Caco-2 (cell line): ENCODE results near the gene RNASEH2A. TPM values are rescaled to one million over a fixed set of nuclear protein-coding genes. Genes with fewer than 3 reads are reported as not detected.
A peak's percentile ranks its signal among the peaks of the same experiment; 100 is the strongest.

Experiments
- BruUV-seq: library from RNA; stranded (reverse); fragments of 400-500 nt; replicated peaks from 2 replicates; lab custom pipeline; 2021; lab: Mats Ljungman, UMichigan
- CTCF ChIA-PET: fragments of 300-600 bp; sonication (Branson Sonifier 250); formaldehyde crosslinking; loops from one replicate; lab custom pipeline; 2022; ENCODE audit warnings: antibody characterized with exemption; lab: Charles Lee
- POLR2A ChIA-PET: fragments of 300-600 bp; sonication (Branson Sonifier 250); formaldehyde crosslinking; loops from one replicate; lab custom pipeline; 2022; ENCODE audit warnings: antibody characterized with exemption; lab: Charles Lee
- DNase-seq, 2 experiments: peaks; one replicate each; pipeline versions ENCODE4 v3.0.0 to v3.0.0-alpha.2; 2020 to 2022
- H3K27me3 ChIP-seq: replicated peaks from 2 replicates; pipeline ENCODE4 v1.6.0; 2011; ENCODE audit warnings: low read length; ENCODE audit not compliant: control insufficient read depth, insufficient read depth
- H3K36me3 ChIP-seq: 2 replicates; pipeline ENCODE4 v1.5.1; 2011; ENCODE audit warnings: low read length; ENCODE audit not compliant: control insufficient read depth, insufficient read depth
- H3K4me1 ChIP-seq: fragments of 250-450 bp; sonication (Bioruptor Pico); 2 replicates; pipeline ENCODE4 v1.5.1; 2020; ENCODE audit warnings: mild to moderate bottlenecking
- H3K4me3 ChIP-seq: 2 replicates; pipeline ENCODE4 v1.5.1; 2011; ENCODE audit warnings: low read depth, mild to moderate bottlenecking, control low read depth, low read length
- H3K9me3 ChIP-seq: fragments of 250-450 bp; sonication (Bioruptor Pico); 2 replicates; pipeline ENCODE4 v1.5.1; 2020; ENCODE audit warnings: mild to moderate bottlenecking, moderate library complexity
- H3K27ac Mint-ChIP-seq: one replicate; pipeline ENCODE4 v1.8.0; 2022; ENCODE audit warnings: mixed read lengths; ENCODE audit not compliant: unreplicated experiment
- H3K27me3 Mint-ChIP-seq: one replicate; pipeline ENCODE4 v1.8.0; 2022; ENCODE audit warnings: mixed read lengths; ENCODE audit not compliant: insufficient read depth, unreplicated experiment
- H3K36me3 Mint-ChIP-seq: one replicate; pipeline ENCODE4 v1.8.0; 2022; ENCODE audit warnings: mild to moderate bottlenecking, mixed read lengths; ENCODE audit not compliant: insufficient read depth, unreplicated experiment
- H3K4me1 Mint-ChIP-seq: one replicate; pipeline ENCODE4 v1.8.0; 2022; ENCODE audit warnings: low read depth, mixed read lengths; ENCODE audit not compliant: unreplicated experiment
- H3K4me3 Mint-ChIP-seq: one replicate; pipeline ENCODE4 v1.8.0; 2022; ENCODE audit warnings: mild to moderate bottlenecking, moderate library complexity, mixed read lengths; ENCODE audit not compliant: unreplicated experiment
- H3K9me3 Mint-ChIP-seq: one replicate; pipeline ENCODE4 v1.8.0; 2022; ENCODE audit warnings: mixed read lengths; ENCODE audit not compliant: unreplicated experiment
- intact Hi-C: fragments of 100-400 bp; cut with micrococcal nuclease; formaldehyde crosslinking; loops from one replicate; pipeline ENCODE4 v1.10.0; 2022; ENCODE audit not compliant: unreplicated experiment
- total RNA-seq: library from RNA; stranded (reverse); gene quantifications from 2 replicates; pipeline ENCODE4 v1.2.3, GENCODE V29; 2022
- TF ChIP-seq, protein P1 (sequence below), 2 experiments: fragments of 200-600 bp in 1 of 2; IDR thresholded peaks; 1 replicate in 1 of 2; 2 replicates in 1 of 2; pipeline versions ENCODE4 v1.5.1 to v1.8.0; 2011 to 2022; ENCODE audit warnings: antibody characterized with exemption in 1 of 2, control low read depth in 1 of 2, inconsistent platforms in 1 of 2, low read depth in 1 of 2, low read length in 1 of 2, mild to moderate bottlenecking in 1 of 2, moderate library complexity in 1 of 2; ENCODE audit not compliant: insufficient read depth in 1 of 2, severe bottlenecking in 1 of 2, unreplicated experiment in 1 of 2

The RNASEH2A gene
- total RNA-seq, 1 experiment from 2014 or later, result 37.6 TPM

DNA sequence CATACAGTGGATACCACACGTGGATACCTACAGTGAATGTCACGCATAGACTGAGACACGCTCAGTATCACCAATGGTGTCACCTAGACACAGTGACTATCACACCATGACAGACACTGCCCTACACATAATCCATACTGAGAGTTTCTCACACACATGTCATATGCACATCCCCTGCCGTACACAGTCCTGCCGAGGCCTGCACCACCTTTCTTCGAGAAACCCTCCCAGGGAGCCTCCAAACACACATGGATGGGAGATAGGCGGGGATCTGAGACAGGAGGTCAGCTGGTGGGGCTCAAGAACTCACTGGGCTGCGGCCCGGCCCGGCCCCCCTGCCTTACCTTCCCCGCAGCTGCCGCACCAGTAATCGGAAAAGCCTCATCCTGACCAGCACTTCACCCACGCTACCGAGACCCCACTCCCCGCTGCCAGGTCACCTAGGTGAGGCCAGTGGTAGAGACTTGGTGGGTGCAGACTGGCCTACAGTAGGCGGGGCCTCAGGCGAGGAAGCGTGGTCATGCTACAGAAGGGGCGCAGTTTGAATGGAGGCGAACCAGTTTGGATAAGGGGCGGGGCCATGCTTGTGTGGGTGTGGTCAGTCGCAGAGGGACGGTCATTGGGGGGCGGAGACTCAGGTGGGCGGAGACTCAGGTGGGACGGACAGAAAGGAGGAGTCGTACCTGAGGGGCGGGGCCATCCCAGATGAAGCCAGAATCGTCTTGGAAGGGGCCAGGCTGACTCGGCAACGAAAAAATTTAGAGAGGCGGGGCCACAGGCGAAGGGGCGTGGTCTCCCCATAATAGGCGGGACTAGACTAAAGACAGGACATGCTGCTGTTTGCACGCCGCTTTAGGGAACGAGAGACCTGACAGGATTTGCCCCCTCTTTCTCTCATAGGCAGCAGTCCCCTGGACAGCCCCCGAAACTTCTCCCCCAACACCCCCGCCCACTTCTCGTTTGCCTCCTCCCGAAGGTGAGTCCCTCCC is 34.0 kb downstream of the RNASEH2A start:
- peaks cover 8% of the 10 kb centered on the region for H3K4me1 Mint-ChIP-seq
- H3K27ac Mint-ChIP-seq, result no peak overlapping the region
- ChIA-PET POLR2A (no interaction called here), CTCF (no interaction called here)
- Histone ChIP-seq H3K4me3 (no peak overlapping the region), H3K36me3 (no peaks in the 10 kb centered on the region), H3K27me3 (no peaks in the 10 kb centered on the region), H3K9me3 (no peaks in the 10 kb centered on the region), H3K4me1 (peaks cover 6% of the 10 kb centered on the region; the same call in 1 of the 2 replicates)
- H3K27me3 Mint-ChIP-seq, result peaks cover 15% of the 10 kb centered on the region
- TF ChIP-seq, protein P1, sequence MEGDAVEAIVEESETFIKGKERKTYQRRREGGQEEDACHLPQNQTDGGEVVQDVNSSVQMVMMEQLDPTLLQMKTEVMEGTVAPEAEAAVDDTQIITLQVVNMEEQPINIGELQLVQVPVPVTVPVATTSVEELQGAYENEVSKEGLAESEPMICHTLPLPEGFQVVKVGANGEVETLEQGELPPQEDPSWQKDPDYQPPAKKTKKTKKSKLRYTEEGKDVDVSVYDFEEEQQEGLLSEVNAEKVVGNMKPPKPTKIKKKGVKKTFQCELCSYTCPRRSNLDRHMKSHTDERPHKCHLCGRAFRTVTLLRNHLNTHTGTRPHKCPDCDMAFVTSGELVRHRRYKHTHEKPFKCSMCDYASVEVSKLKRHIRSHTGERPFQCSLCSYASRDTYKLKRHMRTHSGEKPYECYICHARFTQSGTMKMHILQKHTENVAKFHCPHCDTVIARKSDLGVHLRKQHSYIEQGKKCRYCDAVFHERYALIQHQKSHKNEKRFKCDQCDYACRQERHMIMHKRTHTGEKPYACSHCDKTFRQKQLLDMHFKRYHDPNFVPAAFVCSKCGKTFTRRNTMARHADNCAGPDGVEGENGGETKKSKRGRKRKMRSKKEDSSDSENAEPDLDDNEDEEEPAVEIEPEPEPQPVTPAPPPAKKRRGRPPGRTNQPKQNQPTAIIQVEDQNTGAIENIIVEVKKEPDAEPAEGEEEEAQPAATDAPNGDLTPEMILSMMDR (IDR thresholded peaks at IDR 0.05; ENCODE audit: insufficient read depth in 1 of 2, low read depth in 1 of 2, low read length in 1 of 2, severe bottlenecking in 1 of 2, unreplicated experiment in 1 of 2), result no peak
- peak; percentile 76 to 85 for DNase-seq
- peaks cover 6% of the 10 kb centered on the region for H3K36me3 Mint-ChIP-seq
- intact Hi-C loops, result no loop called here
- no TSS peak for BruUV-seq
- H3K4me3 Mint-ChIP-seq, result peak overlapping the region; percentile 58
- H3K9me3 Mint-ChIP-seq, result no peaks in the 10 kb centered on the region

DNA sequence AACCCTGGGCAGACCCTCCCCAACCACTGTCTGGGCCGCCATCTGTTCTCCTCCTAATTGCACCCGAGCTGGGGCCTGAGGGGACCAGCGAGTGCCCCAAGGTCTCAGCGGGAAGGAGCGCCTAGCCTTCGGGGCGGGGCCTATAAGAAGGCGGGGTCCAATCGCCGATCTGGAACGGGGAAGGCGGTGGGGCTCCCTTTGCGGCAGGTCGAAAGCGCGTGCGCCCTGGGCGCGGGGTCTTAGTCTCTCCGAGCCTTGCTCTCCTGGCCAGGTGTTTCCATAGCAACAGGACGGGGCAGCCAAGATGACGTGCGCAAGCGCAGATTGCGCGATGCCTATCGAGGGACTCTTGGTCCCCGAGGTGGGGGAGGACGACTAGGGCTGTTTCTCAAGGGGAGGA is 34.7 kb downstream of the RNASEH2A start:
- Histone ChIP-seq H3K27me3 (no peaks in the 10 kb centered on the region), H3K4me3 (no peak overlapping the region), H3K4me1 (peaks cover 6% of the 10 kb centered on the region; the same call in 1 of the 2 replicates), H3K36me3 (no peaks in the 10 kb centered on the region), H3K9me3 (no peaks in the 10 kb centered on the region)
- peak in 1 of 2 experiments; percentile 57 for DNase-seq
- peaks cover 6% of the 10 kb centered on the region for H3K36me3 Mint-ChIP-seq
- H3K4me3 Mint-ChIP-seq, result peak overlapping the region; percentile 58
- intact Hi-C loops, result no loop called here
- peaks cover 15% of the 10 kb centered on the region for H3K27me3 Mint-ChIP-seq
- CTCF ChIA-PET, result no interaction called here
- H3K4me1 Mint-ChIP-seq, result peaks cover 8% of the 10 kb centered on the region
- no TSS peak for BruUV-seq
- no peaks in the 10 kb centered on the region for H3K9me3 Mint-ChIP-seq
- TF ChIP-seq, protein P1 (IDR thresholded peaks at IDR 0.05; ENCODE audit: insufficient read depth in 1 of 2, low read depth in 1 of 2, low read length in 1 of 2, severe bottlenecking in 1 of 2, unreplicated experiment in 1 of 2), result no peak
- POLR2A ChIA-PET, result no interaction called here
- no peak overlapping the region for H3K27ac Mint-ChIP-seq

DNA sequence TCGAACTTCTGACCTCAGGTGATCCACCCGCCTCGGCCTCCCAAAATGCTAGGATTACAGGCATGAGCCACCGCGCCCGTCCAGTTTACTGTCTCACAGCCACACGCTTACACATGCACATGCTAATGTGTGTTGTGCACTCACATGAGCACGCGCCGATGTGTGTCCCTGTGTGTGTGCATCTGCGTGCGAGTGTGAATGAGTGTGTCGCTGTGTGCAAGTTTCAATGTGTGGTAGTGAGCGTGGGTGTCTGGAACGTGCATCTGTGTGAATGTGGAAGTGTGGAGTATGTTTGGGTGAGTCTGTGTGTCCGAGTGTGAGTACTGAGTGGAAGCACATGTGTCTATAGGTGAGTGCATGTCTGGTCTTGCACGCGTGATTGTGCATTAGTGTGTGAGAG is 36.1 kb downstream of the RNASEH2A start:
- CTCF ChIA-PET, result no interaction called here
- BruUV-seq, result no TSS peak
- Histone ChIP-seq H3K4me1 (peaks cover 6% of the 10 kb centered on the region; the same call in 1 of the 2 replicates), H3K9me3 (no peaks in the 10 kb centered on the region), H3K36me3 (no peaks in the 10 kb centered on the region), H3K4me3 (no peak overlapping the region), H3K27me3 (no peaks in the 10 kb centered on the region; the same call in 1 of the 2 replicates)
- H3K27me3 Mint-ChIP-seq, result peaks cover 8% of the 10 kb centered on the region
- peaks cover 2% of the 10 kb centered on the region for H3K4me1 Mint-ChIP-seq
- TF ChIP-seq, protein P1 (IDR thresholded peaks at IDR 0.05; ENCODE audit: insufficient read depth in 1 of 2, low read depth in 1 of 2, low read length in 1 of 2, severe bottlenecking in 1 of 2, unreplicated experiment in 1 of 2), result no peak
- H3K36me3 Mint-ChIP-seq, result no peaks in the 10 kb centered on the region
- intact Hi-C loops, result no loop called here
- H3K9me3 Mint-ChIP-seq, result no peaks in the 10 kb centered on the region
- POLR2A ChIA-PET, result no interaction called here
- H3K4me3 Mint-ChIP-seq, result no peak overlapping the region
- DNase-seq, result no peak
- no peak overlapping the region for H3K27ac Mint-ChIP-seq
